Measurements from ENCODE around the gene PNKD.
A peak's percentile ranks its signal among the peaks of the same experiment; 100 is the strongest.

PNKD gene

DNA sequence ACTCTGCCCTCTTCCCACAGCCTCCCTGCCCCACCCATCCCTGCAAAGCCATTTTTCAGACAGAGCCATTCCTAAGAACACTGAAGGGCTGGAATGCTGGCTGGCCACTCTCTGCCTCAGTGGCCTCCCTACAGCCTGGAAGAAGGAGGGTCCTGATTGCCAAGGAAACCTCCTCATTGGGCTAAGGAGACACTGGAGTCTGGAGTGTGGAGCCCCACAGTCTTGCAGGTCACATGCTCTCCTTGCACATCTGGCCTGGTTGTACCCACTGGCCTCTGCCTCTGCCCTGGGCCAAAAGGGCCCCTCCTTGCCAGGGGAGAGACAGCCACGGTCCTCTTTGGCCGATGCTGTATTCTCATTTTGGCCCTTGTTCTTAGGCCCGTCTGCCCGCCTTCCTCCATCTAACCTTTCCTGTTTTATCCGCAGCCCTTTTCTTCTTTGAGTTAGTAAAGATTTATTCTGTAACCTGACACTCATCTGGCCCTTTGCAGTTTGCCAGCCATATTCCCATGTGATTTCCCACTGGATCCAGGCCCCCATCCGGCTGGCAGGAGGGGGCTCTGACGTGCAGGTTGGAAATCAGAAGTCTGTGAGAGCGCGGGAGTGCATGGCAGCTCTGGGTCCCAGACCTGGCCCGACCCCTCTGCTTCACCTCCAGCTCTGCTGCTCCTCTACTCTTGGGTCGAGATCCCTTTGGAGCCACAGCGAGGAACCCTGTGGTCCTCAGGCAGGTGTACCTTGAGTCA is 75.3 kb downstream of the PNKD start:
- DNase-seq: no peak

DNA sequence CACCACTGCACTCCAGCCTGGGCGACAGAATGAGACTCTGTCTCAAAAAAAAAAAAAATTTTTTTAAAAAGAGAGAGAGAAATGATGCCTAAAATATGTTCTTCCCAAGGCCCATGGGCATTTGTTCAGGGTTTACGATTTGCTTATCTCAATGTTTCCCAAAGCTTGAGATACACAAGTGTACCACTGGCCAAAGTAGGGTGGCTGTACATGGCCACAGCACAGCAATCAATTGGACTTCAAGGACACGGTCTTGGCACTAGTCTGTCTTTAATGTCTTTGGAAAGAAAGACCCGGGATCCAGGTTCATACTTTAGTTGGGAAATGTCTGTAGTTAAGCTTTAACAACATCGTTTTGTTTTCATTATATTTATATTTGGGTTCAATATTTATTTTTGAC is 76.9 kb downstream of the PNKD start:
- DNase-seq: no peak

- DNase-seq: no peak
Observed at GRCh38 chr2:218354045-218354444, 83.7 kb downstream of the PNKD start.

DNA sequence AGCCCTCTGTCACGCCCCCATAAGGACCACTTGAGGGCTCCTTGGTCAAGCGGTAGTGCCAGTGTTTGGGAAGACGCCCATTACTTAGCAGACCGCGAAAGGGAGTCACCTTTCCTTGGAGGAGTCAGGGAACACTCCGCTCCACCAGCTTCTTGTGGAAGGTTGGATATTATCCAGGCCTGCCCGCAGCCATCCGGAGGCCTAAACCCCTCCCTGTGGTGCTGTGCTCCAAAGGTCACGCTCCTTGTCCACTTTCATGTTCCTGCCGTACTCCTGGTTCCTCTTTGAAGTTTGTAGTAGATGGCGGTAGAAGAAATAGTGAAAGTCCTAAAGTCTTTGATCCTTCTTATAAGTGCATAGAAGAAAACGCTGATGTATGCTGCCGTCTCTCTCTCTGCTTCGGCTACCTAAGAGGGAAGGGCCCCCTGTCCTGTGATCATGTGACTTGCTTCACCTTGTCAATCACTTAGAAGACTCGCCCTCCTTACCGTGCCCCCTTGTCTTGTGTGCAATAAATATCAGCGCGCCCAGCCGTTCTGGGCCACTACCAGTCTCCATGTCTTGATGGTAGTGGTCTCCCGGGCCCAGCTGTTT is 84.6 kb downstream of the PNKD start:
- no peak for DNase-seq

GRCh38 chr2:218357236-218358177 is 87.2 kb downstream of the PNKD start:
- DNase-seq: no peak

DNA sequence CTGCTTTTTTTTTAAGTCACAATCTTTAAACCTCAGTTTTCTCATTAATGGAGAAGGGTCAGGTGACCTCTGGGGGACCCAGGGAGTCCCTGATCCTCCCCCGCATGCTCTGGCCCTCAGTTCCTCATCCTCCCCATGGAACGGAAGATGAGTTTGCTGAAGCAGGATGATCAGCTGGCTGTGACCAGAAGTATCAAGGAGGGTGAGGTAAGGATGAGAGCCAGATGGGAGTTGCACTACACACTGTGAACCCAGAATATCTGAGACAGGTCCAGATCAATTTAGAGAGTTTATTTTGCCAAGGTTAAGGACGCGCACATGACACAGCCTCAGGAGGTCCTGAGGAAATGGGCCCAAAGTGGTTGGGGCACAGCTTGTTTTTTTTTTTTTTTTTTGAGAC is 90.1 kb downstream of the PNKD start:
- no peak for DNase-seq

DNA sequence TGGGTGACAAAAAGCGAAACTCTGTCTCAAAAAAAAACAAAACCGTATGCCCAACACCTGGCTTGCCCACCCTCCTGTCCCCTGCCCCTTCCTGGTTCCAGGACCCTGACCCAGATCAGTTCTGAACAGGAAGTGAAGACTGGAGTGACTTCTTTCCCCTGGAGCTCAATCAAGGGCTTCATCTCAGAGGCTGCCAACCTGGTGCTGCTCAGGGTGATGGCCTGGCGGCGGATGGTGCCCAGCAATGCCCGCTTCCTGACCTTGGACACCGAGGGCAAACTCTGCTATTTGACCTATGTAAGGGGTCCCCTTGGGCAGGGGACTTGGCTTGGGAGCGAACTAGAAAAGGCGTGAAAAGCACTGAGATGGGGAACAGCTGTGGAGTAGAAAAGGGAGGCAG is 92.3 kb downstream of the PNKD start:
- no peak for DNase-seq

- DNase-seq: no peak
Observed at GRCh38 chr2:218363736-218364135, 93.4 kb downstream of the PNKD start.

DNA sequence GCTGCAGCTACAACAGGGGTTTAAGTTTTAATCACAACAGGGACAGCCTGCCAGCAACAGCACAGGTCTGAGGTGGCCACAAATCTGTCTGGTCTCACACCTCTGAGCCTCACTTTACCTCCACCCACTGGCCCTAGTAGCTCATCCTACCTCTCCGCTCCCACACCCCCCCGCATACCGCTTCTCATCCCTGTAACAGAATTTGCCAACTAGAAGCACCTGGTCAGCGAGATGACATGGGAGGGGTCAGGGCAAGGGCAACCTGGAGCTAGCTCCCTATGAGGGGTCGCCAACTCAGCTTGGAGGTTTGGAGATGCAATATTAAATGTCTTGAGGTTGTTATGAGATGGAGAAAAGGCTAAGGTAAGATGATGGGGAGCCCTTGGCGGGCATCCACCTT is 93.9 kb downstream of the PNKD start:
- DNase-seq: no peak

- no peak for DNase-seq
Observed at GRCh38 chr2:218366621-218367414, 96.5 kb downstream of the PNKD start.

DNA sequence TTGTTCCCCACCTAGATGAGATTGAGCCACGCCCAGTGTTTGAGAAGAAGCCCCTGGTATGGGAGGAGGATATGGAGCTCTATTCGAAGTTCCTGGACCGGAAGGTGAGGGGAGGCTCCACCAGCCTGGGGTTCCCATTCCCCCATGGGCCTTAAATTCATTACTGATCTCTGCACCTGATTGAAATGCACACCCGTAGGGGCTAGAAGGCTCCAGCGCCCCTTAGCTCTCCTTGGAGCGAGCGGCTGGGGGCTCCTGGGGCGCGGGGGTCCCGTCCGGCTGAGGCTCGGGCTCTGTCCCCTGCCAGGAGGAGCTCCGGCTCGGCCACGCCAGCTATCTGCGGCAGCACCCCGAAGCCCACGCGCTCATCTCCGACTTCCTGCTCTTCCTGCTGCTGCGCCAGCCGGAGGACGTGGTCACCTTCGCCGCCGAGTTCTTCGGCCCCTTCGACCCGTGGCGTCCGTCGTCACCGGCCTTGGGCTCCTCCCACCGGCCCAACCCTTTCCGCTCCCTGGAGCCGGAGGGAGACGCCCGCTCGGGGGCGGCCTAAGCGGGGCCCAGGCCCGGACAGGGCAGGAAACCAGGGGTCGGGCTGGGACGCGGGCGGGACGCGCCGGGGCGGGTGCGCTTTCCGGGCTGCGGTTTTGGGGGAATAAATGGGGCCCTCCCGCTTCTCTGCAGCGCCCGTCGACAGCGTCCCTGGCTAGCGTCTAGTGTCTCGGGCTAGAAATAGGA is 97.3 kb downstream of the PNKD start:
- DNase-seq: peak; percentile 81

DNA sequence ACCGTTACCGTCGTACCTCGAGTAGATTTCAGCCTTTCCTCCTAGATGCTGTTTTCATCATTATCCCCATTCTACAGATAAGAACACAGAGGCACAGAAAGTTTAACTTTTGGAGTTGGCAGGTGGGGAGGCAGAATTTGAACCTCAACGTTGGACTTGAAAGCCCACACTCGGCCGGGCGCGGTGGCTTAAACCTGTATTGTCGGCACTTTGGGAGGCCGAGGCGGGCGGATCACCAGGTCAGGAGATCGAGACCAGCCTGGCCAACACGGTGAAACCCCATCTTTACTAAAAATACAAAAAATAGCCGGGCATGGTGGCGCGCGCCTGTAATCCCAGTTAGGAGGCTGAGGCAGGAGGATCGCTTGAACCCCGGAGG is 97.8 kb downstream of the PNKD start:
- DNase-seq: no peak

DNA sequence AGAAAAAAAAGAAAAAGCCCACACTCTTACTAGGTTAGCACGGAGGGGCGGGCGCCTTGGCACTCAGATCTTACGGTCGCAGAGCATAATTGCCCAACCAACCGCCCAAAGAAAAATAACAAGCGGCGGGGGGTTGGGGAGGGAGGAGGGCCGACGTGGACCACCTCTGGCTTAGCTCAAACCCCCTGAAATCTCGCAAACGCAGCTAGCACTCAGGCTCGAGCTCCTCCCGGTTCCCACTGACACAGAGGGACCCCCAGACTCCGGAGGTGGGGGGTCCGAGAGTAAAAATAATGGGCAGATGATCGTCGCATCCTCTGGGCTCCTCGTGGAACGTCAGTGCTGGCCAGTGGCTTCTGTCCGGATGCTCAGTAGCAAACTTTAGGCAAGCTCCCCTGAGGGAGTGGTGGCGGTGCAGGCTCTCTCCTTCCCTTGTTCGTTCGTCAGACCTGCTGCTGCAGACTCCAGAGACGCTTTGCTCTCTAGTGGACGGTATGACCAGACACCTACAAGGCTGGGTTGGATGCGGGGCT is 98.4 kb downstream of the PNKD start:
- DNase-seq: no peak

DNA sequence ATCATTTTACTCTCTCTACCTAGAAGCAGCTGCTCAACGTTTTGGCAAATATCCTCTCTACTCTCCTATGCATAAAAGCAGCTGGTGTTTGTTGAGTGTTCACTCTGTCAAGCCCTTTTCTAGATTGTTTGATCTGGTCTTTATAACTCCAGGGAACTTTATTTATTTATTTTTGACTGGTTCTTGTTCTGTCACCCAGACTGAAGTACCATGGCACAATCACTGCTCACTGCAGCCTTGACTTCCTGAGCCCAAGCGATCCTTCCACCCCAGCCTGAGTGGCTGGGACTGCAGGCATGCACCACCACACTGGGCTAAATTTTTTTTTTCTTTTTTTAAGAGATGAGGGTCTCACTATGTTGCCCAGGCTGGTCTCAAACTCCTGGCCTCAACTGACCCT is 99.0 kb downstream of the PNKD start:
- no peak for DNase-seq

GRCh38 chr2:218370410-218371063 is 100.2 kb downstream of the PNKD start:
- DNase-seq: no peak

GRCh38 chr2:218371983-218372350 is 101.6 kb downstream of the PNKD start:
- no peak for DNase-seq

- DNase-seq: no peak
Observed at GRCh38 chr2:218374795-218375194, 104.5 kb downstream of the PNKD start.

DNA sequence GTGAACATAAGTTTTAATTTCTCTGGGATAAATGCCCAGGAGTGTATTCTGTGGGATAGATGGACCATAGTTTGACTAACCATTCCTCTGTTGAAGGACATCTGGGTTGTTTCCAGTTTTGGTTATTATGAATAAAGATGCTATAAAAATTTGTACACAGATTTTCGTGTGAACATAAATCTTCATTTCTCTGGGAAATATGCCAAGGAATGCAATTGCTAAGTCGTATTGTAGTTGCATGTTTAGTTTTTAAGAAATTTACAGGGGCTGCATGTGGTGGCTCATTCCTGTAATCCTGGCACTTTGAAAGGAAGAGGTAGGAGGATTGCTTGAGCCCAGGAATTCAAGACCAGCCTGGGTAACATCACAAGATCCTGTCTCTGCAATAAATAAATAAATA is 104.9 kb downstream of the PNKD start:
- no peak for DNase-seq

DNA sequence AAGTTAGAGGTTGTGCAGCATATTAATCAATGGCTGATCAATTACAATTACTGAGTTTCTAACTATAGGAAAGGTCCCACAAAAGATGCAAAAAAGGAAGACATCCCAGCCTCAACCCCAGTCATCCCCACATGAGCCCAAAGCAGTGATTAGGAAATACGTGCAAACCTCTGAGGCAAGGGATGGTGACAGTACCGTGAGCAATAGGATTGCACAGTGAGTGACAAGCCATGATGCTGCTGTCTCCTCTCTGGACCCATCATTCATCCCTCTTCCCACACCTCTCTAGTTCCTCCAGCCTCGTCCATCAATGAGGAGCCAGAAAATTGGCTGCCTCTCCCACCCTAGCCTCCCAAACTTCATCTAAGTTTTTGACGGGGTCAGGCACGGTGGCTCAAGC is 107.7 kb downstream of the PNKD start:
- DNase-seq: no peak

- no peak for DNase-seq
Observed at GRCh38 chr2:218381916-218382366, 111.6 kb downstream of the PNKD start, which contains the start of gene SLC11A1. Gene SLC11A1 (plus strand): TSS chr2:218382273. CDS start chr2:218382369, 96 bp downstream.

- DNase-seq: no peak
Observed at GRCh38 chr2:218382785-218383184, 112.5 kb downstream of the PNKD start.
